ENCODE measurements around the gene ILRUN. TPM values are rescaled to one million over a fixed set of nuclear protein-coding genes. Genes with fewer than 3 reads are reported as not detected.
A peak's percentile ranks its signal among the peaks of the same experiment; 100 is the strongest.
"Not testable (repeated sequence)": the region's sequence is repeated elsewhere in the genome, so short reads cannot be mapped to it uniquely, and the experiment has no call there.

ILRUN gene
- polyA plus RNA-seq, 12 donors: 53.5 to 98.5 (median 84.0) TPM; not detected in 1

GRCh38 chr6:34667481-34668238, 28.9 kb downstream of the ILRUN start:
- DNase-seq: no peak

- no peak for DNase-seq
Measured at GRCh38 chr6:34665019-34665418, 31.5 kb downstream of the ILRUN start.

GRCh38 chr6:34664256-34664971, 32.2 kb downstream of the ILRUN start:
- DNase-seq: no peak

- DNase-seq: no peak
Measured at GRCh38 chr6:34663831-34664255, 32.7 kb downstream of the ILRUN start.

GRCh38 chr6:34663371-34663770, 33.2 kb downstream of the ILRUN start:
- DNase-seq: no peak

GRCh38 chr6:34661357-34661756, 35.2 kb downstream of the ILRUN start:
- DNase-seq: no peak

GRCh38 chr6:34658605-34659265, 37.8 kb downstream of the ILRUN start:
- DNase-seq: no peak

- DNase-seq: not testable (repeated sequence)
Measured at GRCh38 chr6:34657979-34658480, 38.5 kb downstream of the ILRUN start.

GRCh38 chr6:34657307-34657978, 39.1 kb downstream of the ILRUN start:
- DNase-seq: peak; percentile 81

GRCh38 chr6:34657037-34657306, 39.6 kb downstream of the ILRUN start:
- DNase-seq: no peak

- no peak for DNase-seq
Measured at GRCh38 chr6:34656378-34657036, 40.1 kb downstream of the ILRUN start.

GRCh38 chr6:34655876-34656377, 40.6 kb downstream of the ILRUN start:
- DNase-seq: not testable (repeated sequence)

GRCh38 chr6:34654061-34654710, 42.4 kb downstream of the ILRUN start:
- no peak for DNase-seq

- DNase-seq: no peak
Measured at GRCh38 chr6:34652263-34652662, 44.3 kb downstream of the ILRUN start.

- no peak for DNase-seq
Measured at GRCh38 chr6:34650823-34651222, 45.7 kb downstream of the ILRUN start.

GRCh38 chr6:34650232-34650631, 46.3 kb downstream of the ILRUN start:
- DNase-seq: not testable (repeated sequence)

GRCh38 chr6:34648806-34649205, 47.8 kb downstream of the ILRUN start:
- DNase-seq: no peak
